Right kidney (tissue), 1 donor: Measurements from ENCODE around the gene SYNDIG1L.

Experiments
- DNase-seq: peaks from one replicate; pipeline ENCODE4 v3.0.0-alpha.2; 2016

SYNDIG1L gene

DNA sequence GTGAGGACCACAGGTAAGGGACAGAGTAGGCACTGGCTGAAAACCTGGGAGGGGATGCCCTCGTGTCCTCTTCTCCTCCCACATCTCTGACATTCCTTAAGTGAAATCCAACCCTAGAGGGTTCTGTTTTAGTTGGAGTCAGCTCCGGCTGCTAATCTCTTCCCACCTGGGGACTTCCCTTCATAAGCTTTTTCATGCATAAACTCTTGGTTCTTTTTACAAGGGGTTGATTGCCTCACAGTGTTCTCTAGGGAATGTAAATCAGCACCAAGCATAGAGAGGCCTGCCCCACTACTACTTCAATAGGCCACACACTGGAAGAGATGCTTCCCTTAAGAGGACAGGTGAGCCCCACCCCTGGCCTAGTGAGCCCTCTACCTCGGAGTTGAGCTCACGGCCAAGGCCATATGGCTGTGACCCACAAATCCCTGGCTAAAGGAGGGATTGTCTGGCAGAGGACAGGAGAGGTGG lies 3.2 kb upstream of the SYNDIG1L start:
- DNase-seq: no peak

DNA sequence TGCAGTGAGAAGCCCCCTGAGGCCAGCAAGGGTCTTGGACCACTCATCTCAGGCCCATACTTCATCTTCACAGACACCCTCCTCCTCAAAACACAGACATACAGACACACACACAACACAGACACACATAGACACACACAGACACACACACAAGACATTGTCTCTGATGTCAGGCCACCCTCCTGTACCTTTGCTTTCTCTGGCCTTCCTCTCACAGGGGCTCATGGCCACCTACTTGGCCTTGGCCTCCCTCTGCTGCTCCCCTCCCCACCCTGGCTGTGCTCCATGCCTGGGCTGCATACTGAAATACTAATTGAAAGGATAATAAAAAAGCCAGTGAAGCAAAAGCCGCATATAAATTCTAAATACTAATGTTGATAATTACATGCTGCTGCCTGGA lies 1.6 kb upstream of the SYNDIG1L start:
- no peak for DNase-seq

GRCh38 chr14:74425525-74426201 lies 347 bp downstream of the SYNDIG1L start:
- no peak for DNase-seq

- DNase-seq: no peak
Measured at GRCh38 chr14:74424606-74425005, 1.4 kb downstream of the SYNDIG1L start.

DNA sequence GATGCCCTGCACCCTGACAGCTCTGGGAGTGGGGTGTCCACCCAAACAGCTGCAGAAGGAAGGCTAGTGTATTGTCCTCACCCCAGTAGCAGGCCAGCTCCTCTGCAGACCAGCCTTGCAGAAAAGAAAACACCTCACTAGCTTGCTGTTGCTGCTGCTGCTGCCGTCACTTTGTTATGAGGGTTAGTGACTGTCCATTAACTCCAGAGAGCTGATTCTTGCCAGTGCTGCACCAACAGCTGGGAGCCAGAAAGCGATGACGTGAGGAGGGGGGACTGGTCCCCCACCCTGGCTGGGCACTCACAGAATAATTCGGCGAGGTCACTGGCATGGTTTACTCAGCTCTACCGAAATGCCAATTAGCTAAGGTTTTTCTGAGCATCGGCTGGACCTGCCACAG lies 2.8 kb downstream of the SYNDIG1L start:
- DNase-seq: no peak

DNA sequence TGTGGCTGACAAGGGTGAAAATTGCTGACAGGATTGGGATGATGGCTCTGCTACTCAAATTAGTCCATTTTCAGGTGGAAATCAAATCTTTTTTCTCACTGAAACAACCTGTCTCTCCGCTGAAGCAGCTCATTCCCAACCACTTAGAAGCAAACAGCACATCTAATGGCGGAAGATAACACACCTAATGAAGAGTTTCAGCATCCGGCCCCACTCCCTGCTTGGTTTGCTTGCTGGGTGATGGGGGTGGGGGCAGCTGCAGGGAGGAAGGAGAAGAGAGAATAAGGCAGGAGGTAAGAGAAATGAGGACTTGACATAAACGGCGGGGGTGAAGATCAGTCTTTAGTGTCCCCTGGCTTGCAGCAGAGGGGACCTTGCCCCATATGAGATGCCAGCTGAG lies 4.0 kb downstream of the SYNDIG1L start:
- no peak for DNase-seq

DNA sequence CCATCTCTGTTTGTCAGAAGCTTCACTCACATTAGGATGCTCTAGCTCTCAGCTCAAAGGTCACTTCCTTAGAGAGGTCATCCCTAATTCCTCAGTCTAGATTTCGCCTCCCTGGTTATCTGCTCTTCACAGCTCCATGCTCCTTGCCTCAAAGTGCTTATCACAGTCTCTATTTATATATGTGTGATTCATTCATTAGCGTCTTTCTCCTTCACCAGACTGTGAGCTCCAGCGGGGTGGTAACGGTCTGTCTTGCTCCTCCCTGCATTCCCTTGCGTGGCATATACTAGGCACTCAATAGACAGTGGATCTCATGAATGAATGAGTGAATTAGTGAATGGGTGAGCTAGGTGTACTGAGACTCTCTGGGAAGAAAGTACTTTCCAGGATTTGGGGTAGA lies 6.9 kb downstream of the SYNDIG1L start:
- DNase-seq: no peak

GRCh38 chr14:74418031-74418430 lies 8.0 kb downstream of the SYNDIG1L start:
- DNase-seq: no peak

DNA sequence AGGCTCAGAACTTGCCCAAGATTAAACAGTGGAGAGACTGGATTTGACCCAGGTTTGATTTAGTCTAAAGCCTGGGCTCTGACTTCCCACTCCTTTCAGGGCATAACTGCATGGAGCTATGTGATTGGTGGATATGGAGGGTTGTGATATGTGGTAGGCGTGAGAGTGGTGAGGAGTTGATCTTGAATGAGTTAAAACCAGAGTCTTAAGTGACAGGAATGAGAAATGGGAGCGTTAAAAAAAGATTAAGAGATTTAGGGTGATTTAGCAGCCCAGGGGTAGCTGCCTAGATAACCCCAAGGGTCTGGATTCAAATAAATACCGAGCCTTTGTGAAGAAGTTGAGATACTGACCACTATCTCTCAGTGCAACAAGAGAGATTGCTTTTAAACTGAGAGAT lies 8.4 kb downstream of the SYNDIG1L start:
- no peak for DNase-seq

GRCh38 chr14:74417201-74417600 lies 8.8 kb downstream of the SYNDIG1L start:
- DNase-seq: no peak

GRCh38 chr14:74415115-74415437 lies 10.9 kb downstream of the SYNDIG1L start:
- no peak for DNase-seq

- no peak for DNase-seq
Measured at GRCh38 chr14:74414403-74415114, 11.5 kb downstream of the SYNDIG1L start.

DNA sequence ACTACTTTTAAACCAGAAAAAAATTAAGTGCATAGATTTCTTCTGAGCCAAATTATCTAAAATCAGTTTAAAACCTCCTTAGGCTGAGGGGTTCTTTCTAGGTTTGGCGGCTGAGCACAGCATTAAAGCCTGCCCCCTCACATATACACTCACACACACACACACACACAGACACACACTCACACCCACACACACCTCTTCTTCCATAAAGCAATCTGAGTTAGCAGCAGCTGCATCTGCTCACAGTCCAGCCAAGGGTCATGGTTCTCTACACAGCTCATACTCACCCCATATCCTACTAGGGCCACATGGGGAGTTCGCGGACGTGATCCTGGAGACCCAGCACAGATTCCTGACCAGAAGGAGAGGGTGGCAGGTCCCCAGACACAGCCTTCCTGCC lies 12.4 kb downstream of the SYNDIG1L start:
- DNase-seq: no peak

DNA sequence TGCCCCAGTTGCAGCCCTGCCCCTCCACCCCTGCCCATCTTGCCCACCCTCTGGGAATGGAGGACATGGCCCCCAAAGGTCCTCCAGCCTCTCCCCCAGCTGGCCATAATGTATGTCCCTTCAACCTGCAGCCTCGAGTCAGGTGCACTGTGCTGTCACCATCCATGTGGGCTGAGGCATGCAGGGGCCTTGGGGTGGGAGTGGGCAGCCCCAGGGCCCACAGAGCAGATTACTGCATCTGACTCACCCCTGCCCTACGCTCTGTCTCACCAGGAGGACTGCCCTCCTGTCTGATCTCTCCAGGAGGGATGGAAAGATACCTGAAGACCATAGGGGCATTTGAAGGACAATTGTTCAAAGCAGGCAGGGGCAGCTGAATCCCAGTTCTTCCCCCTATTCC lies 13.3 kb downstream of the SYNDIG1L start:
- no peak for DNase-seq

- DNase-seq: no peak
Measured at GRCh38 chr14:74411671-74412070, 14.3 kb downstream of the SYNDIG1L start.

DNA sequence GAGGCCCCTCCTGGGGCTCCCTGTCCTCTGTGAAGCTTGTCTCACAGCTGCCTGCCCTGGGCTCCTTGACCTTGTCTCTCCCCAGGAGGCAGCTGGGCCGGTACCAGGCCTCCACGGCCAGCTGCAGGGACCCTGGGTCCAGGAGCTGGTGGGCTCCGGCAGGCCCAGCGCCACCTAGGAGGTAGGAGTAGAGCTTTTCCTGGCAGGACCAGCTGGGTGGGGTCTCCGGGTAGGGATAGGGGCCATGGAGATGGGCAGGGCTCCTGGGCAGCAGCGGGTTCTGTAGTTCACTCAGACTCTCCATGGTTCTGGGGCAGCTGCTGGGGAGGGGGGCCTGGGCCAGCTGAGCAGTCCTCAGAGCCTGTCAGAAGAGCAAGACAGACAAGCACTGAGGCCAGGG lies 16.6 kb downstream of the SYNDIG1L start:
- no peak for DNase-seq

- no peak for DNase-seq
Measured at GRCh38 chr14:74408870-74409269, 17.1 kb downstream of the SYNDIG1L start.

GRCh38 chr14:74407801-74408154 lies 18.2 kb downstream of the SYNDIG1L start:
- no peak for DNase-seq

GRCh38 chr14:74407021-74407800 lies 18.8 kb downstream of the SYNDIG1L start:
- DNase-seq: no peak

DNA sequence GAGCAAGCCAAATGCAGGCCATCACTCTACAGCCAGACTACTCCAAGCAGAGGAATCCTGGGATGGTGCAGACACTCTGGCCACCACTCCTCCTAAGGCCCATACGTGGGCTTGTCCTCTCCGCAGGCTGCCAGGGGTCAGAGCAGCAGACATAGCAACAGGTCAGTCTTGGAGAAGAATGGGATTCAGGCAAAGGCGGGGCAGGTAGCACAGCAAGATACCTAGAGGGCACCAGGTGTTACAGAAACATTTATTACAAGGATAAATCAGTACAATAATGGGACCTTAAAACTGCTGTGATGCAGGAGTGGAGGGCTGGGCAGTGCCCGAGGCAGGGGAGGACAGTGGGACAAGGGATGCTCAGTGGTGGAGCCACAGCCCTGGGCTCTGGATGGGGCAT lies 20.3 kb downstream of the SYNDIG1L start:
- no peak for DNase-seq

DNA sequence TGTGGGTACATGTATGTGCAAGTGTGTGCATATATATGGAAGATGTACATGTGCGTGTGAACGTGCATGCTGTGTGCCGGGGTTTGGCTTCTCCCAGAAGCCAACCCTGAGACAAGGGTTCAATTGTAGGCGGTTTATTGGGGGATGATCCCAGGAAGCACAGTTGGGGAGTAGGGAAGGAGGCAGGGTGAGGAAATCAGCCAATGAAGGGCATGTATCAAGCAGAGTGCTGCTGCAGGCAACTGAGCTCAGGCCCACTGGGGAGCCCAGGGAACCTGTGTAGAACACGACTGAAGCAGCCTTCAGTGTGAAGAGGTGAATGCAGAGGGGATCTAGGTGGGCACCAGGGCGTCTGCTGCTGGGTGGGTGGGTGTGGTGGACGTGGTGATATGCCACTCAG lies 21.6 kb downstream of the SYNDIG1L start:
- no peak for DNase-seq

DNA sequence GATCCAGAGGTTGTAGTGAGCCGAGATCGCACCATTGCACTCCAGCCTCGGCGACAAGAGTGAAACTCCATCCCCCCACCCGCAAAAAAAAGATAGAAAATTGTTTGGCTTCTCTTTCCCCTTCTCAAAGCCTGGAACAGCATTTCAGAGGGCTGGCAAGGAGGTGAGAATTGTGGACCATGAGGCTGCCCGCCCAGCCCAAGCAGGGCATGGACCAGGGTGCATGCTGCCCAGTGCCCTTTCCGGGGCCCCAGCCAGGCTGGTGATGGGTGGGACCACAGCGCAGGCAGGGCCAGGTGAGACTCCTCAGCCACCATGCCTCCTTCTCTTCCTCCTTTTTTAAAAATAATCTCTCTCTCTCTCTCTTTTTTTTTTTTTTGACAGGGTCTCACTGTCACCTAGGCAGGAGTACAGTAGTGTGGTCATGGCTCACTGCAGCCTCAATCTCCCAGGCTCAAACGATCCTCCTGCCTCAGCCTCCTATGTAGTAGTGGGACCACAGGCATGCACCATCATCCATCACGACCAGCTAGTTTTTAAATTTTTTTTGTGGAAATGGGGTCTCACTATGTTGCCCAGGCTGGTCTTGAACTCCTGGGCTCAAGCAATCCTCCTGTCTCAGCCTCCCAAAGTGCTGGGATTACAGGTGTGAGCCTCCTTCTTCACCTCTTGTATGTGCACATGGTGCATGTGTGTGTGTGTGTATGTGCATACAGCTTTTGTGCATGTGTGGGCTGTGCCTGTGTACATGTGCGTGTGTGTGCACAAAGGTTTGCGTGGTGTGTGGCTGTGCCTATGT lies 22.2 kb downstream of the SYNDIG1L start:
- DNase-seq: no peak
